ENCODE results near the gene CCNK. TPM values are rescaled to one million over a fixed set of nuclear protein-coding genes. Genes with fewer than 3 reads are reported as not detected.
A peak's percentile ranks its signal among the peaks of the same experiment; 100 is the strongest.

CCNK gene
- total and polyA plus RNA-seq, 12 donors: 10.9 to 41.0 (median 30.3) TPM

DNA sequence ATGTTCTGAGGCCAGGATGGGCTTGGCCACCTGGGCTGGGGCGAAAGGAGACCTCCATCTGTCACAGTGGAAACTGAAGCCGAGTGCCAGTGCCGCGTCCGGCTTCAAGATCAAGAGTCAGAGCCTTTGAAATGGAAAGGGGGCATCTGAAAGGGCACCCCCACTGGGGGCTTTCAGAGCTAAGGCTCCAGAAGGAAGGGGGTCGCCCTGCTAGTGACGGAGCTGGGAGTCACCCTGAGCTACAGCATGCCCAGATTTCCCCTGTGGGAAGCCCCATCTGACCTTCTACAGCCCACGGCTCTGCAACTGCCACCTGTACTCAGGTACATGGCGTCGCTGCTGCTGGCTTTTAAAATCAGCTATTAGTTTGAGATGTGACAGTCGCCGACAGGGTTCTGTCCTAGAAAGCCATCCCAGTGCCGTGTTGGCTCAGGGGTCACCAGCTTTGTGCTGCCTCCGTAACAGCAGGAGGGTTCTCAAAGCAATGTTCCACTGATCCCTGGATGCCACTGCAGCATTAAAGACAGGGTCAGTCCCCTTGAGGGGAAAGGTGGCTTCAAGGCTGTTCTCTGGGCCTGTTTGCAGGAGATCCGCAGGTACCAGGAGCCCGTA, 31.5 kb downstream of the CCNK start:
- Histone ChIP-seq H3K4me3 (no peak overlapping the region), H3K27me3 (no peaks in the 10 kb centered on the region), H3K36me3 (peaks cover 0 to 85% (median 18%) of the 10 kb centered on the region in 9 donors), H3K4me1 (peaks cover 0 to 17% (median 3%) of the 10 kb centered on the region in 9 donors), H3K27ac (peak overlapping the region in 1 of 10 donors; percentile 63), H3K9me3 (no peaks in the 10 kb centered on the region)
- ATAC-seq (no peak), DNase-seq (no peak)
- TF ChIP-seq, protein P1, sequence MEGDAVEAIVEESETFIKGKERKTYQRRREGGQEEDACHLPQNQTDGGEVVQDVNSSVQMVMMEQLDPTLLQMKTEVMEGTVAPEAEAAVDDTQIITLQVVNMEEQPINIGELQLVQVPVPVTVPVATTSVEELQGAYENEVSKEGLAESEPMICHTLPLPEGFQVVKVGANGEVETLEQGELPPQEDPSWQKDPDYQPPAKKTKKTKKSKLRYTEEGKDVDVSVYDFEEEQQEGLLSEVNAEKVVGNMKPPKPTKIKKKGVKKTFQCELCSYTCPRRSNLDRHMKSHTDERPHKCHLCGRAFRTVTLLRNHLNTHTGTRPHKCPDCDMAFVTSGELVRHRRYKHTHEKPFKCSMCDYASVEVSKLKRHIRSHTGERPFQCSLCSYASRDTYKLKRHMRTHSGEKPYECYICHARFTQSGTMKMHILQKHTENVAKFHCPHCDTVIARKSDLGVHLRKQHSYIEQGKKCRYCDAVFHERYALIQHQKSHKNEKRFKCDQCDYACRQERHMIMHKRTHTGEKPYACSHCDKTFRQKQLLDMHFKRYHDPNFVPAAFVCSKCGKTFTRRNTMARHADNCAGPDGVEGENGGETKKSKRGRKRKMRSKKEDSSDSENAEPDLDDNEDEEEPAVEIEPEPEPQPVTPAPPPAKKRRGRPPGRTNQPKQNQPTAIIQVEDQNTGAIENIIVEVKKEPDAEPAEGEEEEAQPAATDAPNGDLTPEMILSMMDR (IDR thresholded peaks at IDR 0.05): no peak
- 90 to 92% methylated on average over 16 of the region's 16 CpGs for WGBS, 2 donors
- intact Hi-C loops (cut with DNase I): loop anchor here in 2 of 10 donors (10.0 kb wide), 1 partner anchor 372 kb away; no protein-coding TSS in a partner anchor

DNA sequence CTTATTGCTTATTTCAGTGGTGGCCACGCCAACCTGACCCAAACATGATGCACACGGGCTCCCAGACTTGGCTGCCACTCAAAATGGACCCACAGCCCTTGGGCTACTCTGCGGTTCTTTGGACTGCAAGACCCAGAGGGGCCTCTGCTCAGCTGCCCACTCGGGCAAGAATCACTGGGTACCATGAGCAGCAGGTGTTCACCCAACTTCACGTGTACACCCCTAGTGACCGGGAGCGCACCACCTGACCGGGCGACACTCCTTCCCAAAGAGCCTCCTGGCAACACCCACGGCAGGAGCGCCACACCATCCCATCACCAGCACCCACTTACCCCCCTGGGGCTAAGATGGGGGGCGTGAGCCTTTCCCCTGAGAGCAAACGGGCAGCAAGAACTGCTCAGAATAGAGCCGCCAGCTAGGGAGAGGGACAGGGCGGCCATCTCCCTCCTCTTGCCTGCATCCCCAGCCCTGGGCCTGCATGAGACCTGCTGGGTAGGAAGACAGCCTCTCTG, 32.0 kb downstream of the CCNK start:
- Histone ChIP-seq H3K4me3 (no peak overlapping the region), H3K4me1 (peaks cover 0 to 22% (median 3%) of the 10 kb centered on the region in 9 donors), H3K27ac (no peak overlapping the region), H3K9me3 (no peaks in the 10 kb centered on the region), H3K27me3 (no peaks in the 10 kb centered on the region), H3K36me3 (peaks cover 0 to 80% (median 13%) of the 10 kb centered on the region in 9 donors)
- TF ChIP-seq, protein P1 (IDR thresholded peaks at IDR 0.05): no peak
- no peak for ATAC-seq
- DNase-seq: no peak
- WGBS, 2 donors: 90 to 94% methylated on average over 15 of the region's 15 CpGs
- intact Hi-C loops (cut with DNase I): loop anchor here in 2 of 10 donors (10.0 kb wide), 1 partner anchor 372 kb away; no protein-coding TSS in a partner anchor

DNA sequence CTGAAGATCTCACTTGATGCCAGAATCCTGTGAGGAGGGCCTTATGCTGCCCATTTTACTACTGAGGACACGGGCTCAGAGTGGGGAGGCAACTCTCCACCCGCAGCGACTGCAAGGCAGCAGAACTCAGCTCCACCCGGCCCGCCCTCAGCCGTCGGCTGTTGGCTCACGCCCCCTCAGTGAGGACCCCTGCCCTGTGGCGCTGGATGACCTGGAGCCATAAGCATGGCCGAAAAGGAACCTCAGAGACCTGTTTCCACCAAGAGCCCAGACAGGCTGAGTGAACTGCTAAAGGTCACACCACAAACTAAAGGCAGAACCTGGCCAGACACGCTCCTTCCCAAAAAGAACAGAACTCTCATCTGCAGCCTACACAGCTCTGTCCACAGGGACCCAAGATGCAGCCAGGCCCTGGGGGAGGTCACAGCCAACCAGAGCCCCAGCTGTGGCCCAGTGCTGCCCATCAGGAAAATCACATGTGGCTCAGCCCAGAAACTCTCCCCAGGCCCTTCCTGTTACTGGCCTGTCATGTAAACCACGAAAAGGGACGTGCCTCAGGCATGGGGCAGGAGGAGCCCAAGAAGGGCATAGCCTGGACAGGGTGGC, 32.8 kb downstream of the CCNK start:
- Histone ChIP-seq H3K27ac (no peak overlapping the region), H3K4me1 (peaks cover 2 to 28% (median 6%) of the 10 kb centered on the region in 9 donors), H3K9me3 (no peaks in the 10 kb centered on the region), H3K4me3 (no peak overlapping the region), H3K27me3 (no peaks in the 10 kb centered on the region), H3K36me3 (peaks cover 0 to 72% (median 5%) of the 10 kb centered on the region in 9 donors)
- TF ChIP-seq, protein P1 (IDR thresholded peaks at IDR 0.05): no peak
- WGBS, 2 donors: 80 to 86% methylated on average over 13 of the region's 13 CpGs
- intact Hi-C loops (cut with DNase I): loop anchor here in 2 of 10 donors (10.0 kb wide), 1 partner anchor 371 kb away; no protein-coding TSS in a partner anchor
- no peak for ATAC-seq
- DNase-seq: no peak

DNA sequence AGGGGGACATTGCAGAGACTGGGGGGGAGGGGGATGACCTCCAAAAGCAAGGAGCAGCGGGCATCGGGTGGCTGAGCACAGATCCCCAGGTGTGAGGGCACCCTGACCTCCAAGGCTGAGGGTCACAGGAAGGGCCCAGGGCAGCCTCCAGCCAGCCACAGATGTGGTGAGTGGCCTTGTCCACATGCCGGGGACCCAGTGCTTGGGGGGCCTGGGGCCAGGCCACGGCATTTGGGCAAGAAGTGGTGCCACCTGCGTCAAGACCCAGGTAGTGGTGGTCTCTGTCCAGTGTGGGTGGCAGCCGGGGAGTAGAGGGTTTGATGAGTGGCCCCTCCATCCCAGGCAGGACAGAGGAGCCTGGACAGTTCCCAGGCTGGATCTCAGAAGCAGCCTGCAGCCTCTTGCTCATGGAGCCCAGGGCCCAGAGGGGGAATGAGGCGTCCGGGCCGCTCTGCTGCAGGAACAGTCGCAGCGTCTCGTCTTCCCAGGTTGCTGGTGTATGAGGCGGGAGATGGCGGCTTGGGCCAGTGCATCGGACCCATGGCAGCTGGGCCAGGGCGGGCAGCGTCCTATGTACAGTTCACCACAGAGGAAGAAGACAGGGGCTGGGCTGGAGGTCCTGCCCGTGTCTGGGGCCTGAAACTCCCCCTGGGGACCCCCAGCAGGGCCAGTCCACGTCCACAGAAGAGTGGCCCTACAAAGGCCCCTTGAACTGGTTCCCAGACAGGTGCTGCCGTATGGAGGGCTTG, 33.5 kb downstream of the CCNK start:
- Histone ChIP-seq H3K9me3 (no peaks in the 10 kb centered on the region), H3K4me3 (no peak overlapping the region), H3K27ac (no peak overlapping the region), H3K27me3 (no peaks in the 10 kb centered on the region), H3K36me3 (peaks cover 0 to 65% (median 0%) of the 10 kb centered on the region in 9 donors), H3K4me1 (peaks cover 2 to 28% (median 6%) of the 10 kb centered on the region in 9 donors)
- 89 to 91% methylated on average over 20 of the region's 20 CpGs for WGBS, 2 donors
- DNase-seq: no peak
- ATAC-seq: no peak
- TF ChIP-seq, protein P1 (IDR thresholded peaks at IDR 0.05): no peak
- intact Hi-C loops (cut with DNase I): loop anchor here in 2 of 10 donors (10.0 kb wide), 1 partner anchor 370 kb away; no protein-coding TSS in a partner anchor
